GM21423 (cell line): ENCODE data around the gene SLC38A1.

Experiments used
- ATAC-seq: cut with Tn5 transposase; IDR thresholded peaks from one replicate; pipeline ENCODE4 v1.9.1; 2021; ENCODE audit warnings: mild to moderate bottlenecking, moderate library complexity; ENCODE audit not compliant: unreplicated experiment

Gene SLC38A1

DNA sequence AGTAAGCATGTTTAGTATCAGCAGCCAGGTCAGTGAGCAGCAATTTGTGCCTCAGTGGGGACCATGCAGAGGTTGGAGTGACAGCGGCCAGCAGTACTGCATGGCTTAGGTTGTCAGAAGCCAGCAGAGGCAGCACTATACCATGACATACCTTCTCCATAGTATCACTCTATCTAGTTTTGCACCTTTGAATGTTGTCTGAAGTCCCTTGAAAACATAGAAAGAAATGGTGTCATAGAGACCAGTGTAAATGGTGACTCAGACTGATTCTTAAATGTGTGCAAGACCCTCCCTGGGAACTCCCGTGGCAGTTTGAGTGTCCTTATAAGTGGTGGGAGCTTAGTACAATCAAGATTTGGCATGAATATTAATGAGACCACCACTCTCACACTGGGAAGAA is 124.4 kb downstream of the SLC38A1 start:
- no peak for ATAC-seq

- no peak for ATAC-seq
Measured at GRCh38 chr12:46136249-46136648, 132.6 kb downstream of the SLC38A1 start.

- ATAC-seq = no peak
Measured at GRCh38 chr12:46135750-46136149, 133.1 kb downstream of the SLC38A1 start.

GRCh38 chr12:46134852-46135251 is 134.0 kb downstream of the SLC38A1 start:
- no peak for ATAC-seq

DNA sequence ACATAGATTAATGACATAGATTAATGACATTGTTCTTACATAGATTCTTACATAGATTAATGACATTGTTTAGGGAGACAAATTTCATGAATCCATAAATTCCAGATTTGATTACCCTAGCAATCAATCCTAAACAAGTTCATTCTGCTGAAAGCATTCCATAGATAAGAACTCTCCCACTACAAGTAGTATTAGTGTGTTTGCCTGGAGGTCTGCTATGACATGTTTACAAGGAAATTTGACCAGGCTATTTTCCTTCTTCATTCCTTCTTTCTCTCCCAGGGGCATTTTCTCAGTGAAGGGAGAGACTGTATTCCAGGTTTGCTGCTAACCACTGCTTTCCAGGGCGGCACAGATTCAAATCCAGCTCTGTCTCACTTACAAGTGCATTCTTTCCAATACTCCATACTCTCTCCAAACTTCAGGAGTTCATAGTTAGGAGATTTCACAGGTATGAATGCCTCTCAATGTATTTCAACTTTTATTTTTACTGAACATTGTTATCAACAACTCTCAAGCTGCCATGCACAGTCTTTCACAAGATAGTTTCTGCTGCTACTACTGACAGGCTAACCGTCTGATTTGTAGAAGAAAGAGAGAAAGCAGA is 134.5 kb downstream of the SLC38A1 start:
- ATAC-seq = no peak

GRCh38 chr12:46133751-46134150 is 135.1 kb downstream of the SLC38A1 start:
- ATAC-seq = no peak
